NB4 (cell line): ENCODE measurements around the gene SIPA1L2.

Experiments used
- POLR2A ChIP-seq: IDR thresholded peaks from 2 replicates; pipeline ENCODE4 v1.6.1; 2011; ENCODE audit warnings: mild to moderate bottlenecking; ENCODE audit not compliant: insufficient read length; ENCODE audit errors: extremely low read depth
- TF ChIP-seq, protein P1 (sequence below): IDR thresholded peaks from one replicate; pipeline ENCODE4 v1.5.1; 2012; ENCODE audit warnings: low read depth, low read length

- TF ChIP-seq, protein P1, sequence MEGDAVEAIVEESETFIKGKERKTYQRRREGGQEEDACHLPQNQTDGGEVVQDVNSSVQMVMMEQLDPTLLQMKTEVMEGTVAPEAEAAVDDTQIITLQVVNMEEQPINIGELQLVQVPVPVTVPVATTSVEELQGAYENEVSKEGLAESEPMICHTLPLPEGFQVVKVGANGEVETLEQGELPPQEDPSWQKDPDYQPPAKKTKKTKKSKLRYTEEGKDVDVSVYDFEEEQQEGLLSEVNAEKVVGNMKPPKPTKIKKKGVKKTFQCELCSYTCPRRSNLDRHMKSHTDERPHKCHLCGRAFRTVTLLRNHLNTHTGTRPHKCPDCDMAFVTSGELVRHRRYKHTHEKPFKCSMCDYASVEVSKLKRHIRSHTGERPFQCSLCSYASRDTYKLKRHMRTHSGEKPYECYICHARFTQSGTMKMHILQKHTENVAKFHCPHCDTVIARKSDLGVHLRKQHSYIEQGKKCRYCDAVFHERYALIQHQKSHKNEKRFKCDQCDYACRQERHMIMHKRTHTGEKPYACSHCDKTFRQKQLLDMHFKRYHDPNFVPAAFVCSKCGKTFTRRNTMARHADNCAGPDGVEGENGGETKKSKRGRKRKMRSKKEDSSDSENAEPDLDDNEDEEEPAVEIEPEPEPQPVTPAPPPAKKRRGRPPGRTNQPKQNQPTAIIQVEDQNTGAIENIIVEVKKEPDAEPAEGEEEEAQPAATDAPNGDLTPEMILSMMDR: no peak
- no peak for TF ChIP-seq POLR2A
These were observed 27.6 kb upstream of the SIPA1L2 start for GRCh38 chr1:232657426-232658005.
